Fibroblast of skin of right biceps (primary cell): Measurements from ENCODE around the gene SURF4.
"Not testable (repeated sequence)": the region's sequence is repeated elsewhere in the genome, so short reads cannot be mapped to it uniquely, and the experiment has no call there.

Experiments
- DNase-seq: peaks from one replicate; pipeline ENCODE4 v3.0.0-alpha.2; 2013

Gene SURF4

DNA sequence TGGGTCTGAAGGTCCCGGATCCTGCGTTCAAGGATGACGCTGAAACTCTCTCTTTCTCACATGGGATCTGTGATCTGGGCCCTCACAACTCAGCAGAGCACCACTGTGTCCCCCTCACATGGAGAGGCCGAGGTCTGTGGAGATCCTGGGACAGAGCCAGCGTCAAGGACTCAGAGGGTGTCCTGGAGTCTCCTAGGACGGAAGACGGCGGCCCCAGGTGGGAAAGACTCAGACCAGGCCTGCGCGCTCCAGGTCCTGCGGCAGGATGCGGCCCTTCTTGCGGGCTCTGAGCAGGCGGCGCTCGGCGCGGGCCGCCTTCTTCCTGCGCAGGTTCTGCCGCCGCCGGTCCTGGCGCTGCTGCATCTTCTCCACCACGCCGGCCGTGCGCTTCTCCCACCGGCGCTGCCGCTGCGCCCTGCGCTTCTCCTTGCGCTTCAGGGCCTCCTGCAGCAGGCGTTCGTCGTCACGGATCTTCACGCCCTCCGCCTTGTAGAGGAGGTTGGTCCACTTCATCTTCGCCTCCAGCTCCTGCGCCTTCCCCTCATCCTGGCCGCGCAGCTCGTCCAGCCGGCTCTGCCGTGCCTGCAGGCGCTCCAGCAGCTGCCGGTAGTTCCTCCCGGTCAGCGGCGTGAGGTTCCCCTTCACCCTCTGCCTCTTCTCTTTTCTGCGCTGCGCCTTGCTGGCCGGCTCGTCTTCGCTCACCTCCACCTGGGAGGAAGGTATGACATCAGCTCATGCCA lies 44.0 kb downstream of the SURF4 start:
- no peak for DNase-seq

- no peak for DNase-seq
Measured at GRCh38 chr9:133331221-133331620, 44.6 kb downstream of the SURF4 start.

DNA sequence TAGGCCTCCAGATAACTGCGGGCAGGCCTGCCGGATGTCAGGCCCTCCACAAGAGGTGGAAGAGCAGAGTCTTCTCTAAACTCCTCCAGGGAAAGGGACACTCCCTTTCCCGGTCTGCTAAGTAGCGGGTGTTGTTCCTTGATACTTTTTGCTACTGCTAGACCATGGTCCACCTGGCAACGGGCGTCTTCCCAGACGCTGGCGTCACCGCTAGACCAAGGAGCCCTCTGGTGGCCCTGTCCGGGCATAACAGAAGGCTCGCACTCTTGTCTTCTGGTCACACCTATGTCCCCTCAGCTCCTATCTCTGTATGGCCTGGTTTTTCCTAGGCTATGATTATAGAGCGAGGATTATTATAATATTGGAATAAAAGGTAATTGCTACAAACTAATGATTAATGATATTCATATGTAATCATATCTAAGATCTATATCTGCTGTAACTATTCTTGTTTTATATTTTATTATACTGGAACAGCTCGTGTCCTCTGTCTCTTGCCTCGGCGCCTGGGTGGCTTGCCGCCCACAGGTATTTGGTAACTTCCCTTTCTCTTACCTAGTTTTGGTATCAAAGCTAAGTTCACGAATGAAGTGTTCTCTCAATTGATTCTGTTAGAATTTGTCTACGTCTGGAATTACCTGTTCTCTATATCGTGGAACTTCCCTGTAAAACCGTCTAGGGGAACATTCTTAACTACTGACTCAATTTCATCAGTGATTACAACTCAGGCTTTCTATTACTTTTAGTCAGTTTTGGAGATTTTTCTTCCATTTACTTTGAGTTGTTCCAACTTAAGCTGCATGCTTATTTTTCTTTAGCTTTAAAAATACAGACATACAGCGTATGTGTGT lies 46.3 kb downstream of the SURF4 start:
- DNase-seq, result not testable (repeated sequence)

- DNase-seq, result no peak
Measured at GRCh38 chr9:133327834-133328484, 47.9 kb downstream of the SURF4 start.

DNA sequence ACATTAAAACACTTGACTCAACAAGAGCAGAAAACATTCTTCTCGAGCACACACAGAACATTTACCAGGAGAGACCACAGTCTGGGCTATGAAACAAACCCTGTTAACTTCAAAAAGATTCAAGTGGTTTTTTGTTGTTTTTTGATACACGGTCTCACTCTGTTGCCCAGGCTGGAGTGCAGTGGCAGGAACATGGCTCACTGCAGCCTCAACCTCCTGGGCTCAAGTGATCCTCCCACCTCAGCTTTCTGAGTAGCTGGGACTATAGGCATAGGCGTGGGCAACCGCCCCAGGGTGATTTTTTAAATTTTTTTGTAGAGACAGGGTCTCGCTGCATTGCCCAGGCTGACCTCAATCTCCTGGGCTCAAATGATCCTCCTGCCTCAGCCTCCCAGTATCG lies 48.8 kb downstream of the SURF4 start:
- DNase-seq, result not testable (repeated sequence)

DNA sequence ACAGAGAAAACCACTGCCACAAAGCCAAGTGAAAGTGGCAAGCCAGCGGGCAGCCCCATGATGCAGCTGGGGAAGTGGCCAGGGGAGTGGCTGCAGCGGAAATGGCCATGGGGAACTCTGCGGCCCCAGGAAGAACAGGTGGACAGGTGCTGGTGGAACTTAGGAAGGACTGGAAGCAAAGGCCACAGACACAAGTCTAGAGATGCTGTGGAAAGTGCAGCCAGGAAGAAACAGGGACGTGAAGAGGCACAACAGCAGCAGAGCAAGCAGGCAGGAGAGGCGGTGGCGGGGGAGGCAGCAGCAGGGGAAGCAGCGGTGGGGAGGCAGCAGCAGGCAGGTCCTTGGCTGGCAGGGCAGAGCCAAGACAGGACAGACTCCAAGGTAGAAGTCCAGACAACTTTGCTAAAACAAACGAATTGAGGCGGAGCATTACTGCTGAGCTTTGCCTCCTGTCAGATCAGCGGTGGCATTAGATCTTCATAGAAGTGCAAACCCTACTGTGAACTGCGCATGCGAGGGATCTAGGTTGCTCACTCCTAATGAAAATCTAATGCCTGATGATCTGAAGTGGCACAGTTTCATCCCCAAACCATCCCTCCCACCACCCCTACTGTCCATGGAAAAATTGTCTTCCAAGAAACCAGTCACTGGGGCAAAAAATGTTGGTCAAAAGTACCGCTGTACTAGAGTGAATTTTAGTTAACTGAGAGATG lies 51.7 kb downstream of the SURF4 start:
- DNase-seq, result no peak

DNA sequence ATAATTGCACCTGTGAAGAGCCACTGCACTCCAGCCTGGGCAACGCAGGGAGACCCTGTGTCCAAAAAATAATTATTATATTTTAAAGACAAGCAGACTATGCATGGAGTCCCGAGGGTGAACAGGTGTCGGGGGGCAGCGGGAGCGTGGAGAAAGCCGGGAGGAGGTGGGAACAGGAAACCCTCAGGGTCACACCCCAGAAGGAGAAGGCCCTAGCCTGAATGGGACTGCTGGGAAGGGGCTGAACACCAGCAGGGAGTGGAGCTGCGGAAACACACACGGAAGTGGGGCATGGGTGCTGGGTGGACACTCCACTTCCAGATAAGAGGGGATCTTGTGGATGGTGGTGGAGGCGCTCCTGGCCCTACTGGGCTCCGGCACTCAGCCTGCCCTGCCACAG lies 52.6 kb downstream of the SURF4 start:
- no peak for DNase-seq

GRCh38 chr9:133322701-133323100 lies 53.2 kb downstream of the SURF4 start:
- no peak for DNase-seq

- DNase-seq, result no peak
Measured at GRCh38 chr9:133321411-133321935, 54.4 kb downstream of the SURF4 start.

DNA sequence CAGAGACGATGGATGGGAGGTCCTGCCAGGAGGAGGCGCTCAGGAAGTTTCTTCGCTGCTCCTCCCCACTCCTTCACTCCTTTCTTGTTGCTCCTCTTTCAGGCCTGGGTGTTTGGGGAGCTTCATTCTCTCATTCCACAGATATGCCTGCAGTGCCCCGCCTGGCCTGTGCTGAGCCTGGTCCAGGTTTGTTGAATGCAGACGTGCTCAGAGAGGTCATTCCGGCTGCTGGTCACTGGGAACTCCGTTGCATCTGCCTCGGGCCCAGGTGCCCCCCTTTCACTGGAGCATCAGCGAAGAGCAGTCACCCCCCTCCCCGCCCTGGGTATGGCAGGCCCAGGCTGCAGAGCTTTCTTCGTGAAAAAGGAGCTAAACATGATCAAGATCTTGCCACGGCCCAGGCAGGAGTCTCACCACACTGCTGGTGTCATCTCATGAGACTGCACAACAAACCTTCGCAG lies 55.4 kb downstream of the SURF4 start:
- DNase-seq, result no peak

DNA sequence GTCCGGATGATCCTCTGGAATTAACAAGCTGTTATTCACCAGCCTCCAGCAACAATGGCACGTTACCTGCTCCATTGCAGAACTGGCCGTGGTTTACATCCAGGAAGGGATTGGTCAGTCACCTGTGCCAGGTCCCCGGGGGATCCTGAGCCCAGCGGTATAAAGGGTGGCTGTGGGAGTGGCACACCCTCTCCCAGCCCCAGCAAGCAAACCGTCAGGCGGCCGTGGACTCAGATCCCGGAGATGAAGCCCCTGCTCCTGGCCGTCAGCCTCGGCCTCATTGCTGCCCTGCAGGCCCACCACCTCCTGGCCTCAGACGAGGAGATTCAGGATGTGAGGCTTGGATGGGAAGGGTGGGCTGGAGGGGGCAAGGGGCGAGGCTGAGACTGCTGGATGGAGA lies 58.3 kb downstream of the SURF4 start:
- DNase-seq, result not testable (repeated sequence)

DNA sequence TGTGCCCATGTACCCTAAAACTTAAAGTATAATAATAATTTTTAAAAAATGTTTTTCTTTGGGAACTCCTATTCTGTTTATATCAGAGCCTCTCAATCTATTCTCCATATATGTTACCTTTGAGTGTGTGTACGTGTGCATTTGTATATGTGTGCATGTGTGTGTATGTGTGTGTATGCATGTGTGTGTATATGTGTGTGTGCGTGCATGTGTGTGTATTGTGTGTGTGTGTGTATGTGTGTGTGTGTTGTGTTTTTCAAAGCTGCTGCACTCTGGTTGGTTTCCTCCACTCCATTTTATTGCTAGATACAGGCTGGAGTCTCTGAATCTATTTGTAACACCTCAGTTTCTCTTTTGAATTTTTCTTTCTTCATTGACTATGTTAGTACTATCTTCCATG lies 59.9 kb downstream of the SURF4 start:
- no peak for DNase-seq
